Peyer's patch (tissue), 4 donors: ENCODE measurements around the gene FAM43A.

Experiments used
- POLR2A ChIP-seq, 2 donors: fragments of 450-650 bp; IDR thresholded peaks; one replicate each; pipeline ENCODE4 v1.5.1; 2017; ENCODE audit warnings: antibody characterized with exemption in 2 of 2, mild to moderate bottlenecking in 2 of 2, moderate library complexity in 2 of 2
- TF ChIP-seq, protein P1 (sequence below), 6 experiments: fragments of 450-650 bp in 4 of 6; fragments of 200-600 bp in 2 of 6; sonication (generic) in 1 of 6; IDR thresholded peaks; one replicate each; pipeline ENCODE4 v1.5.1; 2017 to 2019; ENCODE audit warnings: antibody characterized with exemption in 6 of 6, mild to moderate bottlenecking in 3 of 6, moderate library complexity in 1 of 6

DNA sequence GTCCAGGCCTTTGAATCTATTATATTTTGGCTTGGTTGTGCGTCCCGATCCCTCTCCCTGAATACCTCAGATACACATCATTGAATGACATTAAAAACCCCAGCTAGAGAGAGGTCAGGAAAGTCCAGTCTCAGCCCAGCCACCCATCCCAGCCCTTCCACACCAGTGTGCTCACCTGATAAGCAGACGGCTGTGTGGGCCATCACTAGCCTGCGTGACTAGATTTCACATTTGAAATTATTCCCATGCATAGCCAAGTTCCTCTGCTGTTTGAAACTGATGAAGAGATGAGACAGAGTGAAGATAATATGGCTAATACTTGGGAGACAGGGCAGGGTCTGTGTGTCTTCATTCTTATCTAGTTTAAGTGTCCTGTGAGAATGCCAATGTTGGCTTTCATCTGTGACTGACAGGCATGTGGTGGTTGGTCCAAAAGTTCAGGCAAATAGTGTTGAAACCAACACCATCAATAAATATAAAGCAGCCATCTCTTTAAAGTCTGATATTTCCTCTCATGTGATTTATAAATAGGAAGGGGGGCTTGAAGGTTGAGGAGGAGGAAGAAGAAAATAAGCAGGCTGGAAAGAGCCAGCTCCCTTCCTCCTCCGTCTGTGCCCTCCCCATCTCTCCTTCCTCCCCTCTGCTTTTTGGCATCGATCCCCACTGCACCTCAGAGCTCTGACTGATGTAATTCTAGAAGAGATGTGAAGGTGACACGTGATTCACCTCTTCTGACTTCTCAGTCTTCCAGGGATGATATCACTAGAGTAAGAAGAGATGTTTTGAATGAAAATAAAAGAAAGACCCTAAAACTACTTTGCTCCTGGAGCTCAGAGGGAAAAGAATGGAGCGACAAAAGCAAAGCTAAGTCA lies 5.1 kb downstream of the FAM43A start:
- TF ChIP-seq, protein P1, sequence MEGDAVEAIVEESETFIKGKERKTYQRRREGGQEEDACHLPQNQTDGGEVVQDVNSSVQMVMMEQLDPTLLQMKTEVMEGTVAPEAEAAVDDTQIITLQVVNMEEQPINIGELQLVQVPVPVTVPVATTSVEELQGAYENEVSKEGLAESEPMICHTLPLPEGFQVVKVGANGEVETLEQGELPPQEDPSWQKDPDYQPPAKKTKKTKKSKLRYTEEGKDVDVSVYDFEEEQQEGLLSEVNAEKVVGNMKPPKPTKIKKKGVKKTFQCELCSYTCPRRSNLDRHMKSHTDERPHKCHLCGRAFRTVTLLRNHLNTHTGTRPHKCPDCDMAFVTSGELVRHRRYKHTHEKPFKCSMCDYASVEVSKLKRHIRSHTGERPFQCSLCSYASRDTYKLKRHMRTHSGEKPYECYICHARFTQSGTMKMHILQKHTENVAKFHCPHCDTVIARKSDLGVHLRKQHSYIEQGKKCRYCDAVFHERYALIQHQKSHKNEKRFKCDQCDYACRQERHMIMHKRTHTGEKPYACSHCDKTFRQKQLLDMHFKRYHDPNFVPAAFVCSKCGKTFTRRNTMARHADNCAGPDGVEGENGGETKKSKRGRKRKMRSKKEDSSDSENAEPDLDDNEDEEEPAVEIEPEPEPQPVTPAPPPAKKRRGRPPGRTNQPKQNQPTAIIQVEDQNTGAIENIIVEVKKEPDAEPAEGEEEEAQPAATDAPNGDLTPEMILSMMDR (IDR thresholded peaks at IDR 0.05): no peak
- TF ChIP-seq POLR2A (IDR thresholded peaks at IDR 0.05): no peak
